Activated naive CD8-positive, alpha-beta T cell (primary cell): Measurements from ENCODE around the gene GSTA4.

Experiments
- H3K27ac Mint-ChIP-seq: one replicate; pipeline ENCODE4 v1.8.0; 2021; ENCODE audit warnings: mixed read lengths
- H3K27me3 Mint-ChIP-seq: one replicate; pipeline ENCODE4 v1.8.0; 2021; ENCODE audit warnings: mixed read lengths
- H3K36me3 Mint-ChIP-seq: one replicate; pipeline ENCODE4 v1.8.0; 2021; ENCODE audit warnings: mixed read lengths
- H3K4me1 Mint-ChIP-seq: one replicate; pipeline ENCODE4 v1.8.0; 2021; ENCODE audit warnings: low read depth, mixed read lengths
- H3K4me3 Mint-ChIP-seq: one replicate; pipeline ENCODE4 v1.8.0; 2021; ENCODE audit warnings: mild to moderate bottlenecking, mixed read lengths
- H3K9me3 Mint-ChIP-seq: one replicate; pipeline ENCODE4 v1.8.0; 2021; ENCODE audit warnings: low read depth, mixed read lengths

Gene GSTA4

GRCh38 chr6:52998603-52999002 lies 3.5 kb upstream of the GSTA4 start:
- no peak overlapping the region for H3K4me3 Mint-ChIP-seq
- H3K36me3 Mint-ChIP-seq, result no peaks in the 10 kb centered on the region
- no peaks in the 10 kb centered on the region for H3K9me3 Mint-ChIP-seq
- H3K4me1 Mint-ChIP-seq, result peaks cover 21% of the 10 kb centered on the region
- H3K27me3 Mint-ChIP-seq, result no peaks in the 10 kb centered on the region
- H3K27ac Mint-ChIP-seq, result no peak overlapping the region

DNA sequence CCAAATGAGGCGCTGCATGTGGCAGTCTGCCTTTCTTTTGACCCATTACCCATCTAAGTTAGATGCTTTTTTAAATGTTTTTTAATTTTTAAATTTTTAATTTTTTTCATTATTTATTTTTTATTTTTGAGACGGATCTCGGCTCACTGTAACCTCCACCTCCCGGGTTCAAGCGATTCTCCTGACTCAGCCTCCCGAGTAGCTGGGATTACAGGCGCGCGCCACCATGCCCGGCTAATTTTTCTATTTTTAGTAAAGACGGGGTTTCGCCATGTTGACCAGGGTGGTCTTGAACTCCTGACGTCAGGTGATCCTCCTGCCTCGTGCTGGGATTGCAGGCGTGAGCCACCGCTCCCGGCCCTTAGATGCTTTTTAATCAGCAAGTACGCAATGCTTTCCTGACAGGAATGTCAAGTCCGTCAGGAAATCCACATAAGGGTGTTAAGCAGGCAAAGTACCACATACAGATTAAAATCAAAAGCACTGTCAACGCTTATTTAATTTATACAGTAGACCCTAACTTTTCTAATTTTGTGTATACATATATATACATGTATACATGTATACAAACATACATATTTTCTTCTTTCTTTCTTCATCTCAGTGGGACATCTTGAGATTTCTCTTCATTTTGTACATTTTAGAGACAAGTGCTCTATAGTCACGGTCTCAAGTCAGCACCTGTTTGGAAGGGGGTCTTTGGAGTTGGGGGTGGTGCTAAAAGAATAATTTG lies 995 bp upstream of the GSTA4 start:
- peaks cover 26% of the 10 kb centered on the region for H3K4me1 Mint-ChIP-seq
- no peaks in the 10 kb centered on the region for H3K36me3 Mint-ChIP-seq
- peak overlapping the region; percentile 90 for H3K4me3 Mint-ChIP-seq
- peaks cover 2% of the 10 kb centered on the region for H3K27me3 Mint-ChIP-seq
- peak overlapping the region; percentile 100 for H3K27ac Mint-ChIP-seq
- H3K9me3 Mint-ChIP-seq, result no peaks in the 10 kb centered on the region

- Mint-ChIP-seq H3K27me3 (peaks cover 2% of the 10 kb centered on the region), H3K4me3 (peak overlapping the region; percentile 90), H3K27ac (peak overlapping the region; percentile 100), H3K4me1 (peaks cover 36% of the 10 kb centered on the region), H3K9me3 (no peaks in the 10 kb centered on the region), H3K36me3 (peaks cover 4% of the 10 kb centered on the region)
These were observed 320 bp downstream of the GSTA4 start for GRCh38 chr6:52994839-52995088.

GRCh38 chr6:52994031-52994838 lies 849 bp downstream of the GSTA4 start:
- Mint-ChIP-seq H3K36me3 (peaks cover 4% of the 10 kb centered on the region), H3K4me1 (peaks cover 36% of the 10 kb centered on the region), H3K27ac (peak overlapping the region; percentile 100), H3K27me3 (peaks cover 2% of the 10 kb centered on the region), H3K4me3 (peak overlapping the region; percentile 90), H3K9me3 (no peaks in the 10 kb centered on the region)

GRCh38 chr6:52992980-52993920 lies 1.8 kb downstream of the GSTA4 start:
- Mint-ChIP-seq H3K36me3 (peaks cover 4% of the 10 kb centered on the region), H3K27me3 (peaks cover 4% of the 10 kb centered on the region), H3K9me3 (no peaks in the 10 kb centered on the region), H3K4me1 (peaks cover 36% of the 10 kb centered on the region), H3K27ac (no peak overlapping the region), H3K4me3 (peak overlapping the region; percentile 90)

- no peaks in the 10 kb centered on the region for H3K9me3 Mint-ChIP-seq
- peaks cover 29% of the 10 kb centered on the region for H3K4me1 Mint-ChIP-seq
- H3K4me3 Mint-ChIP-seq, result no peak overlapping the region
- H3K27ac Mint-ChIP-seq, result peak overlapping the region; percentile 64
- H3K36me3 Mint-ChIP-seq, result peaks cover 4% of the 10 kb centered on the region
- H3K27me3 Mint-ChIP-seq, result peaks cover 4% of the 10 kb centered on the region
These were observed 4.7 kb downstream of the GSTA4 start for GRCh38 chr6:52990342-52990741.

- Mint-ChIP-seq H3K27ac (peak overlapping the region; percentile 10), H3K4me3 (peak overlapping the region; percentile 69), H3K4me1 (peaks cover 50% of the 10 kb centered on the region), H3K36me3 (peaks cover under 1% of the 10 kb centered on the region), H3K9me3 (no peaks in the 10 kb centered on the region), H3K27me3 (peaks cover 15% of the 10 kb centered on the region)
These were observed 9.9 kb downstream of the GSTA4 start for GRCh38 chr6:52985228-52985627.

GRCh38 chr6:52984247-52984646 lies 10.8 kb downstream of the GSTA4 start:
- Mint-ChIP-seq H3K4me1 (peaks cover 46% of the 10 kb centered on the region), H3K36me3 (no peaks in the 10 kb centered on the region), H3K9me3 (no peaks in the 10 kb centered on the region), H3K4me3 (peak overlapping the region; percentile 69), H3K27ac (peak overlapping the region; percentile 10), H3K27me3 (peaks cover 16% of the 10 kb centered on the region)

- Mint-ChIP-seq H3K27ac (peak overlapping the region; percentile 13), H3K4me3 (peak overlapping the region; percentile 44), H3K9me3 (no peaks in the 10 kb centered on the region), H3K4me1 (peaks cover 46% of the 10 kb centered on the region), H3K27me3 (peaks cover 17% of the 10 kb centered on the region), H3K36me3 (no peaks in the 10 kb centered on the region)
These were observed 11.8 kb downstream of the GSTA4 start for GRCh38 chr6:52983159-52983848.

- Mint-ChIP-seq H3K36me3 (no peaks in the 10 kb centered on the region), H3K4me1 (peaks cover 44% of the 10 kb centered on the region), H3K27ac (no peak overlapping the region), H3K27me3 (peaks cover 19% of the 10 kb centered on the region), H3K4me3 (peak overlapping the region; percentile 33), H3K9me3 (no peaks in the 10 kb centered on the region)
These were observed 12.4 kb downstream of the GSTA4 start for GRCh38 chr6:52982680-52983079.

GRCh38 chr6:52981222-52981900 lies 13.7 kb downstream of the GSTA4 start:
- Mint-ChIP-seq H3K4me1 (peaks cover 47% of the 10 kb centered on the region), H3K36me3 (peaks cover 2% of the 10 kb centered on the region), H3K9me3 (no peaks in the 10 kb centered on the region), H3K27ac (no peak overlapping the region), H3K27me3 (peaks cover 19% of the 10 kb centered on the region), H3K4me3 (no peak overlapping the region)

GRCh38 chr6:52976591-52977035 lies 18.5 kb downstream of the GSTA4 start:
- H3K4me1 Mint-ChIP-seq, result peaks cover 15% of the 10 kb centered on the region
- H3K27ac Mint-ChIP-seq, result peak overlapping the region; percentile 64
- no peaks in the 10 kb centered on the region for H3K9me3 Mint-ChIP-seq
- H3K36me3 Mint-ChIP-seq, result peaks cover 2% of the 10 kb centered on the region
- H3K4me3 Mint-ChIP-seq, result no peak overlapping the region
- H3K27me3 Mint-ChIP-seq, result peaks cover 14% of the 10 kb centered on the region

GRCh38 chr6:52976149-52976548 lies 18.9 kb downstream of the GSTA4 start:
- Mint-ChIP-seq H3K9me3 (no peaks in the 10 kb centered on the region), H3K4me1 (peaks cover 14% of the 10 kb centered on the region), H3K4me3 (no peak overlapping the region), H3K27me3 (peaks cover 14% of the 10 kb centered on the region), H3K36me3 (peaks cover 2% of the 10 kb centered on the region), H3K27ac (no peak overlapping the region)

- Mint-ChIP-seq H3K27ac (no peak overlapping the region), H3K4me3 (no peak overlapping the region)
These were observed 19.5 kb downstream of the GSTA4 start for GRCh38 chr6:52975580-52975979.

More at GRCh38 chr6:52975580-52975979, 19.5 kb downstream of the GSTA4 start:
- Mint-ChIP-seq H3K27me3 (peaks cover 11% of the 10 kb centered on the region), H3K36me3 (peaks cover 2% of the 10 kb centered on the region), H3K9me3 (no peaks in the 10 kb centered on the region), H3K4me1 (peaks cover 12% of the 10 kb centered on the region)
